DND-41 (cell line): ENCODE results near the gene IL7R.
A peak's percentile ranks its signal among the peaks of the same experiment; 100 is the strongest.

Experiments used
- ATAC-seq: fragments of 200-7000 bp; cut with Tn5 transposase; 3 replicates; pipeline ENCODE4 v1.9.1; 2021; ENCODE audit warnings: low read depth; ENCODE audit not compliant: insufficient read depth
- DNase-seq: peaks from one replicate; pipeline ENCODE4 v3.0.0-alpha.2; 2020
- H2AFZ ChIP-seq: 2 replicates; pipeline ENCODE4 v1.6.0; 2012; ENCODE audit warnings: low read depth, low read length
- H3K27ac ChIP-seq: 2 replicates; pipeline ENCODE4 v1.5.1; 2012; ENCODE audit warnings: low read length, inconsistent platforms
- H3K27me3 ChIP-seq: fragments of 200-600 bp; sonication (generic); 2 replicates; pipeline ENCODE4 v1.6.0; 2012; ENCODE audit warnings: low read length, mild to moderate bottlenecking, inconsistent platforms; ENCODE audit not compliant: insufficient read depth, poor library complexity
- H3K36me3 ChIP-seq: 2 replicates; pipeline ENCODE4 v1.5.1; 2012; ENCODE audit warnings: low read length, inconsistent platforms; ENCODE audit not compliant: insufficient read depth
- H3K4me1 ChIP-seq: 2 replicates; pipeline ENCODE4 v1.5.1; 2012; ENCODE audit warnings: mild to moderate bottlenecking, low read length; ENCODE audit not compliant: insufficient read depth
- H3K4me2 ChIP-seq: 2 replicates; pipeline ENCODE4 v1.6.0; 2012; ENCODE audit warnings: mild to moderate bottlenecking, moderate library complexity, low read length, inconsistent platforms; ENCODE audit not compliant: insufficient read depth
- H3K4me3 ChIP-seq, 2 experiments: fragments of 200-600 bp in 1 of 2; shearing (Covaris generic) in 1 of 2; 2 replicates each; pipeline ENCODE4 v1.5.1; 2012 to 2016; ENCODE audit warnings: inconsistent platforms in 2 of 2, low read length in 2 of 2, mild to moderate bottlenecking in 2 of 2, low read depth in 1 of 2, moderate library complexity in 1 of 2
- H3K79me2 ChIP-seq: 2 replicates; pipeline ENCODE4 v1.6.0; 2012; ENCODE audit warnings: low read length, inconsistent platforms; ENCODE audit not compliant: insufficient read depth
- H3K9ac ChIP-seq: 2 replicates; pipeline ENCODE4 v1.6.0; 2012; ENCODE audit warnings: low read depth, mild to moderate bottlenecking, inconsistent platforms, low read length, moderate library complexity
- H3K9me3 ChIP-seq: 2 replicates; pipeline ENCODE4 v1.5.1; 2012; ENCODE audit warnings: low read length, moderate library complexity, mild to moderate bottlenecking, inconsistent platforms; ENCODE audit not compliant: insufficient read depth, severe bottlenecking
- H4K20me1 ChIP-seq: 2 replicates; pipeline ENCODE4 v1.6.0; 2012; ENCODE audit warnings: low read length; ENCODE audit not compliant: insufficient read depth
- EZH2 ChIP-seq: IDR thresholded peaks from 3 replicates; pipeline ENCODE4 v1.6.1; 2012; ENCODE audit warnings: borderline replicate concordance, low read depth, mild to moderate bottlenecking, moderate library complexity, low read length, inconsistent platforms; ENCODE audit not compliant: severe bottlenecking
- TF ChIP-seq, protein P1 (sequence below): IDR thresholded peaks from 2 replicates; pipeline ENCODE4 v1.5.1; 2012; ENCODE audit warnings: borderline replicate concordance, low read length, moderate library complexity, mild to moderate bottlenecking; ENCODE audit not compliant: poor library complexity, severe bottlenecking; ENCODE audit errors: extremely low read depth

The IL7R gene

GRCh38 chr5:35862126-35862525 lies 5.4 kb downstream of the IL7R start:
- Histone ChIP-seq H3K4me1 (peaks cover 73% of the 10 kb centered on the region), H3K9me3 (no peaks in the 10 kb centered on the region), H3K4me3 (peak overlapping the region; percentile 73 to 88; a peak in 3 of 4 replicates), H2AFZ (no peak overlapping the region), H3K27me3 (no peaks in the 10 kb centered on the region), H3K4me2 (peak overlapping the region; percentile 65), H3K9ac (peak overlapping the region; percentile 70), H3K36me3 (peaks cover 90% of the 10 kb centered on the region), H4K20me1 (peaks cover 2% of the 10 kb centered on the region; the same call in 1 of the 2 replicates), H3K27ac (peak overlapping the region; percentile 99), H3K79me2 (peaks cover 100% of the 10 kb centered on the region)
- DNase-seq: no peak
- ATAC-seq: no peak
- TF ChIP-seq, protein P1, sequence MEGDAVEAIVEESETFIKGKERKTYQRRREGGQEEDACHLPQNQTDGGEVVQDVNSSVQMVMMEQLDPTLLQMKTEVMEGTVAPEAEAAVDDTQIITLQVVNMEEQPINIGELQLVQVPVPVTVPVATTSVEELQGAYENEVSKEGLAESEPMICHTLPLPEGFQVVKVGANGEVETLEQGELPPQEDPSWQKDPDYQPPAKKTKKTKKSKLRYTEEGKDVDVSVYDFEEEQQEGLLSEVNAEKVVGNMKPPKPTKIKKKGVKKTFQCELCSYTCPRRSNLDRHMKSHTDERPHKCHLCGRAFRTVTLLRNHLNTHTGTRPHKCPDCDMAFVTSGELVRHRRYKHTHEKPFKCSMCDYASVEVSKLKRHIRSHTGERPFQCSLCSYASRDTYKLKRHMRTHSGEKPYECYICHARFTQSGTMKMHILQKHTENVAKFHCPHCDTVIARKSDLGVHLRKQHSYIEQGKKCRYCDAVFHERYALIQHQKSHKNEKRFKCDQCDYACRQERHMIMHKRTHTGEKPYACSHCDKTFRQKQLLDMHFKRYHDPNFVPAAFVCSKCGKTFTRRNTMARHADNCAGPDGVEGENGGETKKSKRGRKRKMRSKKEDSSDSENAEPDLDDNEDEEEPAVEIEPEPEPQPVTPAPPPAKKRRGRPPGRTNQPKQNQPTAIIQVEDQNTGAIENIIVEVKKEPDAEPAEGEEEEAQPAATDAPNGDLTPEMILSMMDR: no peak
- TF ChIP-seq EZH2: no peak

DNA sequence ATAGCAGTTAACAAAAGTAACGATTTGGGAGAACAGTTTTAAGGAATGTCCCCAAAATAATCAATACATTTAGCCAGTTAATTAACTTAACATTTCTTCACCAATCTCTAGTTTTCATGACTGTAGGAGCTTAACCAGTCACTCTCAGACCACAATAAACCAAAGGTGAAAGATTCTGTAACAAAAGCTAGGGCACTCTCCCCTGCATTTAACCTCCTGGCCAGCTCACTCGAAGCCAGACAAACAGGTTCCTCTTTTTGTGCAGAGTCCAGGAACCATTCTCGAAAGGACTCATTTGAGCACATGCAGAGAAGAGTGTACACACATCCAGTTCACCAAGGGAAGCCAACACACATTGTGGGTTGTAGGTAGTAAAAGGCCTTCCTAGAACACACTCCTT lies 6.5 kb downstream of the IL7R start:
- TF ChIP-seq, protein P1: no peak
- no peak for TF ChIP-seq EZH2
- Histone ChIP-seq H2AFZ (no peak overlapping the region), H3K79me2 (peaks cover 100% of the 10 kb centered on the region), H3K4me2 (peak overlapping the region; percentile 65), H3K27me3 (no peaks in the 10 kb centered on the region), H4K20me1 (peaks cover 2% of the 10 kb centered on the region; the same call in 1 of the 2 replicates), H3K9ac (peak overlapping the region; percentile 70), H3K27ac (peak overlapping the region; percentile 99), H3K9me3 (no peaks in the 10 kb centered on the region), H3K36me3 (peaks cover 97% of the 10 kb centered on the region), H3K4me3 (peak overlapping the region; percentile 14 to 73; a peak in 3 of 4 replicates), H3K4me1 (peaks cover 83% of the 10 kb centered on the region)
- ATAC-seq (peak; percentile 21; the same call in 2 of the 3 replicates), DNase-seq (peak; percentile 38)

- Histone ChIP-seq H2AFZ (no peak overlapping the region), H3K4me1 (peaks cover 94% of the 10 kb centered on the region), H4K20me1 (peaks cover 2% of the 10 kb centered on the region; the same call in 1 of the 2 replicates), H3K36me3 (peaks cover 99% of the 10 kb centered on the region), H3K4me2 (peak overlapping the region; percentile 28), H3K9me3 (no peaks in the 10 kb centered on the region), H3K27me3 (no peaks in the 10 kb centered on the region), H3K27ac (peak overlapping the region; percentile 60), H3K9ac (0 out of 2 replicates have a peak overlapping the region, but pooled peaks have one; percentile 2), H3K79me2 (peaks cover 98% of the 10 kb centered on the region), H3K4me3 (no peak overlapping the region)
- TF ChIP-seq EZH2: no peak
- TF ChIP-seq, protein P1: no peak
- ATAC-seq: no peak
- no peak for DNase-seq
These were observed 11.3 kb downstream of the IL7R start for GRCh38 chr5:35867998-35868397.
